ENCODE measurements around the gene CLEC2L. TPM values are rescaled to one million over a fixed set of nuclear protein-coding genes. Genes with fewer than 3 reads are reported as not detected.

Gene CLEC2L
- total RNA-seq, 4 donors from 2014 or later, result 3.1 TPM; not detected in 3

DNA sequence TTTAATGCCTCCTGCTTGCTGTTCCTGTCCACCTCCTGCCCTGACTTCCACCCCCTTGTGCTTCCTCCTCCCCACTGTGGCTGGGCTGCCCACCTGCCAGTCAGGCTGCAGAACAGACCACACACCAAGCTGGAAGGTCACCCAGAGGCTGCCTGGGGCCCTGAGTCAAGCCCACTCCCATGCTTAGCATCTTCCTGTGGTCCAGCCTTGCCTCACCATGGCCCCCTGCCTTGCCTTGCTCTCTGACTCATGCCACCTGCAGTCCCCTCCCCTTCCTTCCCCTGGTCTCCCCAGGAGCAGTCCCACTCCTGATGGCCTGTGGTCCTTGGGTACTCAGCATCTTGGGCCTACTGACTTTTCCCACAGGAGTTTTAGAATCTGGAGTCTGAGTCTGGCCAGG, 2.3 kb downstream of the CLEC2L start:
- H3K27me3 ChIP-seq, result peaks cover 0 to 42% of the 10 kb centered on the region in 2 donors
- H3K9me3 ChIP-seq, result no peaks in the 10 kb centered on the region
- H3K4me3 ChIP-seq, result no peak overlapping the region
- TF ChIP-seq POLR2A (IDR thresholded peaks at IDR 0.05), result no peak
- no peak for TF ChIP-seq EP300 (IDR thresholded peaks at IDR 0.05)
- TF ChIP-seq, protein P1, sequence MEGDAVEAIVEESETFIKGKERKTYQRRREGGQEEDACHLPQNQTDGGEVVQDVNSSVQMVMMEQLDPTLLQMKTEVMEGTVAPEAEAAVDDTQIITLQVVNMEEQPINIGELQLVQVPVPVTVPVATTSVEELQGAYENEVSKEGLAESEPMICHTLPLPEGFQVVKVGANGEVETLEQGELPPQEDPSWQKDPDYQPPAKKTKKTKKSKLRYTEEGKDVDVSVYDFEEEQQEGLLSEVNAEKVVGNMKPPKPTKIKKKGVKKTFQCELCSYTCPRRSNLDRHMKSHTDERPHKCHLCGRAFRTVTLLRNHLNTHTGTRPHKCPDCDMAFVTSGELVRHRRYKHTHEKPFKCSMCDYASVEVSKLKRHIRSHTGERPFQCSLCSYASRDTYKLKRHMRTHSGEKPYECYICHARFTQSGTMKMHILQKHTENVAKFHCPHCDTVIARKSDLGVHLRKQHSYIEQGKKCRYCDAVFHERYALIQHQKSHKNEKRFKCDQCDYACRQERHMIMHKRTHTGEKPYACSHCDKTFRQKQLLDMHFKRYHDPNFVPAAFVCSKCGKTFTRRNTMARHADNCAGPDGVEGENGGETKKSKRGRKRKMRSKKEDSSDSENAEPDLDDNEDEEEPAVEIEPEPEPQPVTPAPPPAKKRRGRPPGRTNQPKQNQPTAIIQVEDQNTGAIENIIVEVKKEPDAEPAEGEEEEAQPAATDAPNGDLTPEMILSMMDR (IDR thresholded peaks at IDR 0.05), result no peak
- no peak overlapping the region for H3K27ac ChIP-seq
- peaks cover 0 to 11% (median 0%) of the 10 kb centered on the region in 4 donors for H3K4me1 ChIP-seq
- no peak for DNase-seq (ENCODE audit: low spot score in 2 of 2)
- H3K36me3 ChIP-seq, result no peaks in the 10 kb centered on the region

DNA sequence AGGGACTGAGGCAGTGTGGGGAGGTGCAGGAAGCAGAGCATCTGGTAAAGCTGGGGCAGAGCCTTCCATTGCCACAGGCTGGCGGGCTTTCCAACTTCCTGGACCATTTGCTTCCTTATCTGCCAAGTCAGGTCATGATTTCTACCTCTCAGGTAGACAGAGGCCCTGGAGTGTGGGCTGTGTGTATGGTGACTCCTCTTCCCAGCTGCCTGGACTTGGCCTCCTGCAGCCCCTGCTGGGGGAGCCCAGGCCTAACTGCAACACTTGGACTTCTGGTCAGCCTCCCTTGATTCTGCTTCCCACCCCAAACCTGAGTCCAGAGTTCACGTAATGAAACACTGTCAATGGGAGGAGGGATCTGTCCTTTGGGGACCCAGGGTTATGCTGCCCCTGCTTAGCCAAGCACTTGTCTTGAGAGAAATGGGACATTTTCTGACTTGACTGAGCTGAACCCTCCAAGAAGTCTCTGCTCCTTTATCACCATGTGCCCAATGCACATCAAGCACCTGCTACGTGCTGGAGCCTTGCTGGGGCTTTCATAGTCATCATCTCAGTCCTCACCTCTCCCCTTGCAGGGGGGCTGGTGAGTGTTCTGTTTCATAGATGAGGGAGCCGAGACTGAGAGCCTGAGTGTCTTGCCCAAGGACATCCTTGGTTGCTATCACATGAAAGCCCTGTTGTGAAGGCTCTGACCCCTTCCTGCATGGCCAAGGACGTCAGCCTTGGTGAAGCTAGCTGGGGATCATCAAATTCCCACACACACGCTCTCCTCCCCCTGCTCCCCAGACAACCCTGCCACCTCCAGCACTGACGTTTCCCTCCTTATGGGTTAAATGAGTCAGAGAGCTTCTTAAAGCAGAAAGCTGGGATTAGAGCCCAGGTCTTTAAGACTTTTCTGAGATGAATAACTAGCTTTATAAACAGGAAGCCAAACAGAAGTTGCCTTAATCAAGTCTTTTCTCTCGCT, 3.4 kb downstream of the CLEC2L start:
- no peaks in the 10 kb centered on the region for H3K9me3 ChIP-seq
- H3K27ac ChIP-seq, result no peak overlapping the region
- peaks cover 0 to 11% (median 0%) of the 10 kb centered on the region in 4 donors for H3K4me1 ChIP-seq
- H3K4me3 ChIP-seq, result no peak overlapping the region
- TF ChIP-seq, protein P1 (IDR thresholded peaks at IDR 0.05), result no peak
- TF ChIP-seq POLR2A (IDR thresholded peaks at IDR 0.05) (no peak), EP300 (IDR thresholded peaks at IDR 0.05) (no peak)
- no peak for DNase-seq (ENCODE audit: low spot score in 2 of 2)
- WGBS, 2 donors, result 56 to 65% methylated on average over 8 of the region's 8 CpGs
- peaks cover 0 to 35% of the 10 kb centered on the region in 2 donors for H3K27me3 ChIP-seq
- H3K36me3 ChIP-seq, result no peaks in the 10 kb centered on the region

DNA sequence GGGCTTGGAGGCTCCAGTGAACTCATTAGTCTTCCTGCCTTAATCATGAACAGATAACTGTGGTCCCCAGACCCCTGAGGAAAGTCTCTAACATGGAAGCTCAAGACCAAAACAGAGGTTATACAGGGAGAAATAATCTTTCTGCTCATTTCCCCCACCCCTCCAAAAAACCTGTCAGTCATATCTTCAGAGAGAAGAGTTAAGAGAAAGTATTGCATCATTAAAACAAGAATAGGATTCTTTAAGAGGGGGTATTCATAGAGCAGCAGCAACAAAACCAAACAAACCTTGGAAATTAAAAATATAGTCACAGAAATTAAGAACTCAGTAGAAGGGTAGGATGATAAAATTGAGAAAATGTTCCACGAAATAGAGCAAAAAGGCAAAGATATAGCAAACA, 7.6 kb downstream of the CLEC2L start:
- Histone ChIP-seq H3K36me3 (no peaks in the 10 kb centered on the region), H3K4me1 (no peaks in the 10 kb centered on the region), H3K9me3 (no peaks in the 10 kb centered on the region), H3K27me3 (no peaks in the 10 kb centered on the region), H3K27ac (no peak overlapping the region), H3K4me3 (no peak overlapping the region)
- TF ChIP-seq POLR2A (IDR thresholded peaks at IDR 0.05), result no peak
- TF ChIP-seq, protein P1 (IDR thresholded peaks at IDR 0.05), result no peak
- no peak for TF ChIP-seq EP300 (IDR thresholded peaks at IDR 0.05)
- DNase-seq (ENCODE audit: low spot score in 2 of 2), result no peak
- WGBS, 2 donors, result 92 to 93% methylated on average over 1 of the region's 1 CpG

DNA sequence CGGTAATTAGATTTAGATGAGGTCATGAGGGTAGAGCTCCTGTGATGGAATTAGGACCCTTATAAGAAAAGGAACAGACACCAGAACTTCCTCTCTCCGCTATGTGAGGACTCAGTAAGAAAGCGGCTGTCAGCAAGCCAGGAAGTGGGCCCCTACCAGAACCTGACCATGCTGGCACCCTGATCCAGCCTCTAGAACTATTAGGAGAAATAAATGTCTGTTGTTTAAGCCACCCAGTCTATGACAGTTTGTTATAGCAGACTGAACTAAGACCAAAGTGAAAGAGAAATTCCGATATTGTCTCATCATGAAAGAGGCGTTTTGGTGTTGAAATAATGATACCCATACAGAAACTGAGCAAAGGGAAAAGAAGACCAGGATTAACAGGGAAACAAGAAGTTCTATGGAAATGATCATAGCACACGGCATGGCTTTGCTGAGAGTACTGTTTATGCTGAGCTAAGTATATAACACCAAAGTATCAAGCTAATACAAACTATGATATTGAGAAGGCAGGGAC, 9.2 kb downstream of the CLEC2L start:
- no peaks in the 10 kb centered on the region for H3K9me3 ChIP-seq
- H3K4me3 ChIP-seq, result no peak overlapping the region
- H3K36me3 ChIP-seq, result no peaks in the 10 kb centered on the region
- H3K4me1 ChIP-seq, result no peaks in the 10 kb centered on the region
- DNase-seq (ENCODE audit: low spot score in 2 of 2), result no peak
- H3K27me3 ChIP-seq, result no peaks in the 10 kb centered on the region
- H3K27ac ChIP-seq, result no peak overlapping the region
- TF ChIP-seq POLR2A (IDR thresholded peaks at IDR 0.05), result no peak
- TF ChIP-seq, protein P1 (IDR thresholded peaks at IDR 0.05), result no peak
- WGBS, 2 donors, result 84 to 85% methylated on average over 6 of the region's 6 CpGs

DNA sequence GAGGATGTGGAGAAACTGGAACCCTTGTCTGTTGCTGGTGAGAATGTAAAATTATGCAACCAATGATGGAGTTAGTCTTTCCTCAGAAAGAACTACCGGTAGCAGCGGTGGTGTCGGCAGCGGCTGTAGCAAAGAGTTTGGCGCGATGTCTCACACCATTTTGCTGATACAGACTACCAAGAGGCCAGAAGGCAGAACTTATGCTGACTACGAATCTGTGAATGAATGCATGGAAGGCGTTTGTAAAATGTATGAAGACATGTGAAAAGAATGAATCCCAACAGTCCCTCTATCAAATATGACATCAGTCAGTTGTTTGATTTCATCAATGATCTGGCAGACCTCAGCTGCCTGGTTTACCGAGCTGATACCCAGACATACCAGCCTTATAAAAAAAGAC, 10.6 kb downstream of the CLEC2L start:
- TF ChIP-seq, protein P1 (IDR thresholded peaks at IDR 0.05), result no peak
- Histone ChIP-seq H3K4me1 (no peaks in the 10 kb centered on the region), H3K27me3 (no peaks in the 10 kb centered on the region), H3K36me3 (no peaks in the 10 kb centered on the region), H3K27ac (no peak overlapping the region), H3K4me3 (no peak overlapping the region), H3K9me3 (no peaks in the 10 kb centered on the region)
- 82 to 86% methylated on average over 9 of the region's 9 CpGs for WGBS, 2 donors
- DNase-seq (ENCODE audit: low spot score in 2 of 2), result no peak

Measured in tibial nerve (tissue), 4 donors.